ENCODE measurements around the gene TYSND1.

GRCh38 chr10:70162892-70163201 lies 16.3 kb upstream of the TYSND1 start:
- TF ChIP-seq EZH2phosphoT487 (IDR thresholded peaks at IDR 0.05; ENCODE audit: borderline replicate concordance, low read length) (no peak), CTCF (IDR thresholded peaks at IDR 0.05; ENCODE audit: low read depth, low read length, poor library complexity, severe bottlenecking) (no peak)

Measured in DOHH2 (cell line).